ENCODE results near the gene ZSCAN32. TPM values are rescaled to one million over a fixed set of nuclear protein-coding genes. Genes with fewer than 3 reads are reported as not detected.

ZSCAN32 gene
- total RNA-seq, 4 donors from 2014 or later, result 1.8 to 27.6 (median 16.1) TPM

GRCh38 chr16:3358871-3359270 is 41.9 kb downstream of the ZSCAN32 start:
- TF ChIP-seq CTCF (IDR thresholded peaks at IDR 0.05) (no peak), POLR2A (IDR thresholded peaks at IDR 0.05) (no peak)
- Histone ChIP-seq H3K4me1 (no peaks in the 10 kb centered on the region), H3K27ac (no peak overlapping the region), H3K9me3 (peaks cover 0 to 4% of the 10 kb centered on the region in 2 donors), H3K4me3 (no peak overlapping the region), H3K36me3 (no peaks in the 10 kb centered on the region), H3K27me3 (no peaks in the 10 kb centered on the region)
- DNase-seq, result no peak
- intact Hi-C loops (cut with DNase I; ENCODE audit: low total_unique reads), result no loop called here

GRCh38 chr16:3356118-3356517 is 44.7 kb downstream of the ZSCAN32 start:
- Histone ChIP-seq H3K4me1 (no peaks in the 10 kb centered on the region), H3K27me3 (no peaks in the 10 kb centered on the region), H3K9me3 (no peaks in the 10 kb centered on the region), H3K36me3 (no peaks in the 10 kb centered on the region), H3K4me3 (no peak overlapping the region), H3K27ac (no peak overlapping the region)
- no peak for TF ChIP-seq POLR2A (IDR thresholded peaks at IDR 0.05)
- TF ChIP-seq CTCF (IDR thresholded peaks at IDR 0.05), result no peak
- no peak for DNase-seq
- intact Hi-C loops (cut with DNase I; ENCODE audit: low total_unique reads), result no loop called here

- intact Hi-C loops (cut with DNase I; ENCODE audit: low total_unique reads), result no loop called here
- Histone ChIP-seq H3K4me3 (no peak within 1 kb of the TSS), H3K9me3 (no peaks in the 10 kb centered on the region), H3K4me1 (no peaks in the 10 kb centered on the region), H3K27ac (no peak within 1 kb of the TSS), H3K27me3 (no peaks in the 10 kb centered on the region), H3K36me3 (no peaks in the 10 kb centered on the region)
- DNase-seq, result no peak
- TF ChIP-seq CTCF (IDR thresholded peaks at IDR 0.05), result no peak
- TF ChIP-seq POLR2A (IDR thresholded peaks at IDR 0.05), result no peak
Measured at GRCh38 chr16:3355589-3355988, 45.2 kb downstream of the ZSCAN32 start, which contains the start of gene OR2C1. Gene OR2C1, plus strand, starts transcription at chr16:3355889. Its CDS starts 52 bp downstream, at chr16:3355941.

GRCh38 chr16:3349175-3349574 is 51.6 kb downstream of the ZSCAN32 start:
- TF ChIP-seq CTCF (IDR thresholded peaks at IDR 0.05) (no peak), POLR2A (IDR thresholded peaks at IDR 0.05) (no peak)

GRCh38 chr16:3348547-3349167 is 52.1 kb downstream of the ZSCAN32 start:
- DNase-seq, result no peak
- intact Hi-C loops (cut with DNase I; ENCODE audit: low total_unique reads), result no loop called here
- H3K4me1 ChIP-seq, result no peaks in the 10 kb centered on the region
- no peak overlapping the region for H3K4me3 ChIP-seq
- TF ChIP-seq POLR2A (IDR thresholded peaks at IDR 0.05) (no peak), CTCF (IDR thresholded peaks at IDR 0.05) (no peak)
- H3K27me3 ChIP-seq, result no peaks in the 10 kb centered on the region
- H3K9me3 ChIP-seq, result no peaks in the 10 kb centered on the region
- H3K27ac ChIP-seq, result no peak overlapping the region
- H3K36me3 ChIP-seq, result no peaks in the 10 kb centered on the region

More at GRCh38 chr16:3349175-3349574, 51.6 kb downstream of the ZSCAN32 start:
- H3K4me3 ChIP-seq, result no peak overlapping the region
- H3K4me1 ChIP-seq, result no peaks in the 10 kb centered on the region
- DNase-seq, result no peak
- no peaks in the 10 kb centered on the region for H3K27me3 ChIP-seq
- no peaks in the 10 kb centered on the region for H3K36me3 ChIP-seq
- no peak overlapping the region for H3K27ac ChIP-seq
- intact Hi-C loops (cut with DNase I; ENCODE audit: low total_unique reads), result no loop called here
- no peaks in the 10 kb centered on the region for H3K9me3 ChIP-seq
